ENCODE results near the gene FNDC3B.
A peak's percentile ranks its signal among the peaks of the same experiment; 100 is the strongest.

The FNDC3B gene

DNA sequence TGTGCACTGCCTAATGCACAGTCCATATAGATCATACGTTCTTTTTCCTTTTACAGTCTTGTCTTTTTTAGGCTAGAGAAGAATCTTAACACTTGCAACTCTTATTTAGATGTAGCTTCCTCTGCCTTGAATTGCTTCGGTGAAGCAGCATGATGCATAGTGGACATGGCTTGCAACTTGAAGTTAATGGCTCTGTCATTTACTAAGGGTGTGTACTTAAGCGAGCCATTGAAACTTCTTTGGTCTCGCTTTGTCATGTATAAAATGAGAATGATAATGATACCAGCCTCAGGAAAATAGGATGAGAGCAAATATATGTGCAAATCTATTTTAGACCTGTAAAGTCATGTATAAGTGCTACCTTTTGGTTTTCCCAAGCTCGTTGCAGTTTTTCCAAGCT, 261.5 kb downstream of the FNDC3B start:
- in situ Hi-C loops (cut with HindIII; ENCODE audit: low sequenced_read_pairs) = no loop called here
- no peak for DNase-seq (ENCODE audit: low read depth)
- TF ChIP-seq, protein P1, sequence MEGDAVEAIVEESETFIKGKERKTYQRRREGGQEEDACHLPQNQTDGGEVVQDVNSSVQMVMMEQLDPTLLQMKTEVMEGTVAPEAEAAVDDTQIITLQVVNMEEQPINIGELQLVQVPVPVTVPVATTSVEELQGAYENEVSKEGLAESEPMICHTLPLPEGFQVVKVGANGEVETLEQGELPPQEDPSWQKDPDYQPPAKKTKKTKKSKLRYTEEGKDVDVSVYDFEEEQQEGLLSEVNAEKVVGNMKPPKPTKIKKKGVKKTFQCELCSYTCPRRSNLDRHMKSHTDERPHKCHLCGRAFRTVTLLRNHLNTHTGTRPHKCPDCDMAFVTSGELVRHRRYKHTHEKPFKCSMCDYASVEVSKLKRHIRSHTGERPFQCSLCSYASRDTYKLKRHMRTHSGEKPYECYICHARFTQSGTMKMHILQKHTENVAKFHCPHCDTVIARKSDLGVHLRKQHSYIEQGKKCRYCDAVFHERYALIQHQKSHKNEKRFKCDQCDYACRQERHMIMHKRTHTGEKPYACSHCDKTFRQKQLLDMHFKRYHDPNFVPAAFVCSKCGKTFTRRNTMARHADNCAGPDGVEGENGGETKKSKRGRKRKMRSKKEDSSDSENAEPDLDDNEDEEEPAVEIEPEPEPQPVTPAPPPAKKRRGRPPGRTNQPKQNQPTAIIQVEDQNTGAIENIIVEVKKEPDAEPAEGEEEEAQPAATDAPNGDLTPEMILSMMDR (IDR thresholded peaks at IDR 0.05; ENCODE audit: low read depth, low read length, missing control alignments) = no peak
- H3K4me3 ChIP-seq (ENCODE audit: low read depth, low read length) = no peak overlapping the region

DNA sequence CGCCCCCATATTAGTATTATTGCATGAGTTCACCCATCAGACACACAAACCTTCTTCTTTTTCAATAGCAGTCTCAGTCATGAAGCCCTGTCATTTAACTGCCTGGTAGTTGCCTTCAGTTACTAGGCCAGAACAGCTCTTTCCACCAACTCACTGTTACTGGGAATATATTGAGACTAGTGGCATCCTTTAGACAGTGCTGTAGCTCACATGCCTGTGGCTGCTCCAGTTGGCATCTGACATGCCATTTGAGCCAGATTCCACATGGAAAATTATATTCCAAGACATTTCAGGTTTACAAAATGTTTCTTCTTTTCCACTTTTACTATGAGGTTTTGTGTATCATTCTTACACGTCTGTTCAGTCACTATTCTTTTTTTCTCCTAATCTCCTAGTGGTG, 262.8 kb downstream of the FNDC3B start:
- TF ChIP-seq, protein P1 (IDR thresholded peaks at IDR 0.05; ENCODE audit: low read depth, low read length, missing control alignments) = no peak
- no peak overlapping the region for H3K4me3 ChIP-seq (ENCODE audit: low read depth, low read length)
- DNase-seq (ENCODE audit: low read depth) = no peak
- in situ Hi-C loops (cut with HindIII; ENCODE audit: low sequenced_read_pairs) = no loop called here

DNA sequence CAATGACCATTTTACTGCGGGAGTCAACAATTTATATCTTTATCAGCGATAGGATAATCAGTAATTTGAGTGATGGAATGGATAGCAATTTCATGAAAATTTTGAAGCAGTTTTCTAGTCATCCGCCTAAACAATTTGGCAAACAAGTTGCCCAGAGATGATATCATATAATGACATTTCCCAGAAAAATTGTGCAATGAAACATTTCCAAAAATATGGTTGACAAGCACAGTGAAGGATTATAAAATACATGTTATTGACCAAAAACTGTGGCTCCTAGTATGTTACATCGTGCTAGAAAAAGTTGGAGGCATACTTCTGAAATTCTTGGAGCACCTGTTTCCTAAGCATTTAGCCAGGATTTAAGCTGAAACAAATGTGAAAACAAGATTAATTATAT, 263.8 kb downstream of the FNDC3B start:
- in situ Hi-C loops (cut with HindIII; ENCODE audit: low sequenced_read_pairs) = no loop called here

GRCh38 chr3:172303941-172304558, 264.7 kb downstream of the FNDC3B start:
- TF ChIP-seq, protein P1 (IDR thresholded peaks at IDR 0.05; ENCODE audit: low read depth, low read length, missing control alignments) = peak; percentile 49

More for the DNA sequence above, 263.8 kb downstream of the FNDC3B start:
- TF ChIP-seq, protein P1 (IDR thresholded peaks at IDR 0.05; ENCODE audit: low read depth, low read length, missing control alignments) = no peak
- no peak for DNase-seq (ENCODE audit: low read depth)
- no peak overlapping the region for H3K4me3 ChIP-seq (ENCODE audit: low read depth, low read length)

GRCh38 chr3:172305552-172305951, 266.2 kb downstream of the FNDC3B start:
- TF ChIP-seq, protein P1 (IDR thresholded peaks at IDR 0.05; ENCODE audit: low read depth, low read length, missing control alignments) = no peak
- no peak for DNase-seq (ENCODE audit: low read depth)
- no peak overlapping the region for H3K4me3 ChIP-seq (ENCODE audit: low read depth, low read length)
- in situ Hi-C loops (cut with HindIII; ENCODE audit: low sequenced_read_pairs) = no loop called here

More at GRCh38 chr3:172303941-172304558, 264.7 kb downstream of the FNDC3B start:
- DNase-seq (ENCODE audit: low read depth) = no peak
- no peak overlapping the region for H3K4me3 ChIP-seq (ENCODE audit: low read depth, low read length)
- in situ Hi-C loops (cut with HindIII; ENCODE audit: low sequenced_read_pairs) = no loop called here

GRCh38 chr3:172305974-172306373, 266.6 kb downstream of the FNDC3B start:
- in situ Hi-C loops (cut with HindIII; ENCODE audit: low sequenced_read_pairs) = no loop called here
- H3K4me3 ChIP-seq (ENCODE audit: low read depth, low read length) = no peak overlapping the region
- TF ChIP-seq, protein P1 (IDR thresholded peaks at IDR 0.05; ENCODE audit: low read depth, low read length, missing control alignments) = no peak
- no peak for DNase-seq (ENCODE audit: low read depth)

Measured in astrocyte of the cerebellum (primary cell).